Stomach (tissue), 9 donors: ENCODE data around the gene DDX27. TPM values are rescaled to one million over a fixed set of nuclear protein-coding genes. Genes with fewer than 3 reads are reported as not detected.
A peak's percentile ranks its signal among the peaks of the same experiment; 100 is the strongest.
"Not testable (repeated sequence)": the region's sequence is repeated elsewhere in the genome, so short reads cannot be mapped to it uniquely, and the experiment has no call there.

Experiments used
- DNase-seq, 2 donors: peaks; one replicate each; pipeline versions ENCODE4 v3.0.0 to v3.0.0-alpha.2; 2013 to 2019
- H3K27ac ChIP-seq, 5 donors: fragments of 200-600 bp in 4 of 5; sonication (generic) in 4 of 5; one replicate each; pipeline ENCODE4 v1.5.1; 2013 to 2019; ENCODE audit warnings: mild to moderate bottlenecking in 1 of 5, moderate library complexity in 1 of 5
- H3K27me3 ChIP-seq, 3 donors: fragments of 200-600 bp; sonication (generic); one replicate each; pipeline ENCODE4 v1.5.1; 2017 to 2019; ENCODE audit warnings: mixed run types in 1 of 3
- H3K36me3 ChIP-seq, 4 donors: fragments of 200-600 bp; sonication (generic); 1 replicate in 3 of 4; 2 replicates in 1 of 4; pipeline ENCODE4 v1.5.1; 2016 to 2019
- H3K4me1 ChIP-seq, 4 donors: fragments of 200-600 bp; sonication (generic); one replicate each; pipeline ENCODE4 v1.5.1; 2016 to 2019
- H3K4me3 ChIP-seq, 4 donors: fragments of 200-600 bp; sonication (generic) in 3 of 4; one replicate each; pipeline ENCODE4 v1.5.1; 2016 to 2019; ENCODE audit warnings: mild to moderate bottlenecking in 1 of 4
- H3K9me3 ChIP-seq, 4 donors: fragments of 200-600 bp; sonication (generic); one replicate each; pipeline ENCODE4 v1.5.1; 2016 to 2019
- CTCF ChIP-seq, 7 experiments: fragments of 450-650 bp in 4 of 7; fragments of 200-600 bp in 3 of 7; sonication (generic) in 3 of 7; IDR thresholded peaks; one replicate each; pipeline ENCODE4 v1.5.1; 2016 to 2019; ENCODE audit warnings: antibody characterized with exemption in 7 of 7, control low read depth in 2 of 7, mild to moderate bottlenecking in 1 of 7
- EP300 ChIP-seq: sonication (generic); formaldehyde crosslinking; IDR thresholded peaks from one replicate; pipeline ENCODE4 v1.6.1; 2017; ENCODE audit warnings: antibody characterized with exemption
- POLR2A ChIP-seq, 4 donors: fragments of 450-650 bp; IDR thresholded peaks; one replicate each; pipeline ENCODE4 v1.6.1; 2016; ENCODE audit warnings: antibody characterized with exemption in 4 of 4, control low read depth in 2 of 4, mild to moderate bottlenecking in 1 of 4, moderate library complexity in 1 of 4
- POLR2AphosphoS5 ChIP-seq, 3 donors: sonication (generic); formaldehyde crosslinking; IDR thresholded peaks; one replicate each; pipeline ENCODE4 v1.6.1; 2016; ENCODE audit warnings: antibody characterized with exemption in 3 of 3
- WGBS, 5 donors: extraction: QIAGEN DNeasy Blood & Tissue Kit in 3 of 5; methylation state at CpG; one replicate each; pipeline versions ENCODE4 v1.1.5 to v1.1.7; 2013 to 2018; 5-methylcytosine and 5-hydroxymethylcytosine counted together
- intact Hi-C: fragments of 100-400 bp; cut with DNase I; formaldehyde crosslinking; loops from one replicate; pipeline ENCODE4 v1.15.1; 2023; ENCODE audit warnings: low total_unique reads
- polyA plus RNA-seq, 3 donors: library from polyadenylated mRNA; stranded (reverse); fragments of 200-250 nt; gene quantifications; one replicate each; pipeline ENCODE4 v1.2.3, GENCODE V29; 2013
- total RNA-seq, 5 donors: library from RNA; depleted of rRNA; stranded (reverse); fragments of >200 nt; gene quantifications; one replicate each; pipeline versions ENCODE4 v1.1.0 to v1.2.3, GENCODE V29; 2014 to 2016
- donor health status: healthy with polysubstance abuse.
- donor health status: Bipolar disorder and iron deficiency.
- donor health status: healthy.

The DDX27 gene
- total and polyA plus RNA-seq, 8 donors, result 11.7 to 38.2 (median 21.4) TPM

- Histone ChIP-seq H3K36me3 (peaks cover 5 to 19% (median 17%) of the 10 kb centered on the region in 4 donors), H3K27ac (no peak overlapping the region), H3K27me3 (no peaks in the 10 kb centered on the region), H3K4me3 (no peak overlapping the region), H3K9me3 (no peaks in the 10 kb centered on the region), H3K4me1 (peaks cover 49 to 89% (median 66%) of the 10 kb centered on the region in 4 donors)
- no peak for TF ChIP-seq EP300
- TF ChIP-seq CTCF (IDR thresholded peaks at IDR 0.05), result no peak
- no peak for TF ChIP-seq POLR2AphosphoS5 (IDR thresholded peaks at IDR 0.05)
- TF ChIP-seq POLR2A (IDR thresholded peaks at IDR 0.05), result no peak
- intact Hi-C loops, result no loop called here
- WGBS, 5 donors, result 75 to 84% (median 79%) methylated on average over 8 of the region's 8 CpGs
- no peak for DNase-seq
These were observed 37.8 kb upstream of the DDX27 start for GRCh38 chr20:49181265-49181877.

GRCh38 chr20:49183444-49183843 is 35.8 kb upstream of the DDX27 start:
- 90 to 97% (median 95%) methylated on average over 3 of the region's 3 CpGs for WGBS, 5 donors
- no peak overlapping the region for H3K4me3 ChIP-seq

GRCh38 chr20:49184084-49184501 is 35.1 kb upstream of the DDX27 start:
- DNase-seq, H3K27ac ChIP-seq, H3K4me3 ChIP-seq, intact Hi-C loops, H3K9me3 ChIP-seq, H3K36me3 ChIP-seq, H3K27me3 ChIP-seq: not testable (repeated sequence)
- peaks cover 50 to 83% (median 68%) of the 10 kb centered on the region in 4 donors for H3K4me1 ChIP-seq
- WGBS, 5 donors, result 48 to 70% (median 62%) methylated on average over 5 of the region's 5 CpGs

More at GRCh38 chr20:49183444-49183843, 35.8 kb upstream of the DDX27 start:
- DNase-seq, result no peak
- Histone ChIP-seq H3K27me3 (no peaks in the 10 kb centered on the region), H3K9me3 (no peaks in the 10 kb centered on the region), H3K36me3 (peaks cover 0 to 6% (median 3%) of the 10 kb centered on the region in 4 donors), H3K27ac (no peak overlapping the region), H3K4me1 (peaks cover 50 to 85% (median 67%) of the 10 kb centered on the region in 4 donors)
- TF ChIP-seq POLR2A (IDR thresholded peaks at IDR 0.05) (no peak), EP300 (no peak), POLR2AphosphoS5 (IDR thresholded peaks at IDR 0.05) (no peak), CTCF (IDR thresholded peaks at IDR 0.05) (no peak)
- intact Hi-C loops, result no loop called here

GRCh38 chr20:49184691-49185070 is 34.5 kb upstream of the DDX27 start:
- 26 to 44% (median 38%) methylated on average over 3 of the region's 3 CpGs for WGBS, 5 donors
- no peak overlapping the region for H3K4me3 ChIP-seq
- no peaks in the 10 kb centered on the region for H3K27me3 ChIP-seq
- H3K36me3 ChIP-seq, result no peaks in the 10 kb centered on the region
- peaks cover 44 to 77% (median 63%) of the 10 kb centered on the region in 4 donors for H3K4me1 ChIP-seq
- peak overlapping the region in 2 of 5 donors; percentile 95 to 97 for H3K27ac ChIP-seq
- DNase-seq, result no peak
- intact Hi-C loops, result no loop called here
- TF ChIP-seq POLR2A (IDR thresholded peaks at IDR 0.05) (no peak), EP300 (no peak), CTCF (IDR thresholded peaks at IDR 0.05) (no peak), POLR2AphosphoS5 (IDR thresholded peaks at IDR 0.05) (no peak)
- H3K9me3 ChIP-seq, result no peaks in the 10 kb centered on the region
